Aorta (tissue), 5 donors: ENCODE data around the gene ECHS1. TPM values are rescaled to one million over a fixed set of nuclear protein-coding genes. Genes with fewer than 3 reads are reported as not detected.
A peak's percentile ranks its signal among the peaks of the same experiment; 100 is the strongest.
"Not testable (repeated sequence)": the region's sequence is repeated elsewhere in the genome, so short reads cannot be mapped to it uniquely, and the experiment has no call there.

Experiments
- ATAC-seq: fragments of 200-7000 bp; cut with Tn5 transposase; one replicate; pipeline ENCODE4 v1.9.1; 2022; ENCODE audit warnings: moderate library complexity; ENCODE audit not compliant: low FRiP score
- DNase-seq, 2 donors: peaks; one replicate each; pipeline ENCODE4 v3.0.0-alpha.2; 2020
- H3K27ac ChIP-seq, 2 donors: one replicate each; pipeline ENCODE4 v1.5.1; 2013; ENCODE audit warnings: low read length in 2 of 2, mild to moderate bottlenecking in 2 of 2, moderate library complexity in 2 of 2, control low read depth in 1 of 2, inconsistent platforms in 1 of 2, low read depth in 1 of 2
- H3K27me3 ChIP-seq, 2 donors: one replicate each; pipeline ENCODE4 v1.6.1; 2013; ENCODE audit warnings: control low read depth in 1 of 2, low read length in 1 of 2, mild to moderate bottlenecking in 1 of 2, moderate library complexity in 1 of 2; ENCODE audit not compliant: insufficient read depth in 2 of 2, control insufficient read depth in 1 of 2
- H3K36me3 ChIP-seq, 2 donors: one replicate each; pipeline ENCODE4 v1.6.1; 2013; ENCODE audit warnings: control low read depth in 1 of 2, low read length in 1 of 2, mild to moderate bottlenecking in 1 of 2; ENCODE audit not compliant: insufficient read depth in 2 of 2, control insufficient read depth in 1 of 2
- H3K4me1 ChIP-seq, 2 donors: one replicate each; pipeline ENCODE4 v1.6.1; 2013; ENCODE audit warnings: low read length in 2 of 2, control low read depth in 1 of 2, mild to moderate bottlenecking in 1 of 2, moderate library complexity in 1 of 2; ENCODE audit not compliant: insufficient read depth in 2 of 2, control insufficient read depth in 1 of 2
- H3K4me3 ChIP-seq, 2 donors: one replicate each; pipeline ENCODE4 v1.5.1; 2013; ENCODE audit warnings: low read length in 2 of 2, control low read depth in 1 of 2, mild to moderate bottlenecking in 1 of 2
- H3K9me3 ChIP-seq: one replicate; pipeline ENCODE4 v1.6.1; 2013; ENCODE audit warnings: mild to moderate bottlenecking, low read length; ENCODE audit not compliant: control insufficient read depth
- WGBS, 2 donors: extraction: QIAGEN DNeasy Blood & Tissue Kit; methylation state at CpG; one replicate each; pipeline ENCODE4 v1.1.7; 2013; 5-methylcytosine and 5-hydroxymethylcytosine counted together
- intact Hi-C, 2 donors: fragments of 100-400 bp; cut with DNase I; formaldehyde crosslinking; loops; one replicate each; pipeline versions ENCODE4 v1.14.2 to v1.15.0; 2022
- polyA plus RNA-seq, 2 donors: library from polyadenylated mRNA; stranded (reverse); fragments of 200-250 nt; gene quantifications; one replicate each; pipeline ENCODE4 v1.2.3, GENCODE V29; 2013
- total RNA-seq, 2 donors: library from RNA; stranded (reverse); fragmentation: NEBNext Ultra II Directional; extraction: Animal tissue kit (Norgen Biotek cat#: 25700); gene quantifications; one replicate each; pipeline ENCODE4 v1.2.1, GENCODE V29; 2021
- donor health status: healthy with polysubstance abuse.
- donor health status: Bipolar disorder and iron deficiency.
- donor health status: DM: no; HTN: no; CAD: no.
- donor health status: DM: no; HTN: no; CAD: no.
- donor health status: DM: yes; HTN: yes; CAD: no.

The ECHS1 gene
- total and polyA plus RNA-seq, 4 donors: 34.3 to 93.7 (median 52.5) TPM

DNA sequence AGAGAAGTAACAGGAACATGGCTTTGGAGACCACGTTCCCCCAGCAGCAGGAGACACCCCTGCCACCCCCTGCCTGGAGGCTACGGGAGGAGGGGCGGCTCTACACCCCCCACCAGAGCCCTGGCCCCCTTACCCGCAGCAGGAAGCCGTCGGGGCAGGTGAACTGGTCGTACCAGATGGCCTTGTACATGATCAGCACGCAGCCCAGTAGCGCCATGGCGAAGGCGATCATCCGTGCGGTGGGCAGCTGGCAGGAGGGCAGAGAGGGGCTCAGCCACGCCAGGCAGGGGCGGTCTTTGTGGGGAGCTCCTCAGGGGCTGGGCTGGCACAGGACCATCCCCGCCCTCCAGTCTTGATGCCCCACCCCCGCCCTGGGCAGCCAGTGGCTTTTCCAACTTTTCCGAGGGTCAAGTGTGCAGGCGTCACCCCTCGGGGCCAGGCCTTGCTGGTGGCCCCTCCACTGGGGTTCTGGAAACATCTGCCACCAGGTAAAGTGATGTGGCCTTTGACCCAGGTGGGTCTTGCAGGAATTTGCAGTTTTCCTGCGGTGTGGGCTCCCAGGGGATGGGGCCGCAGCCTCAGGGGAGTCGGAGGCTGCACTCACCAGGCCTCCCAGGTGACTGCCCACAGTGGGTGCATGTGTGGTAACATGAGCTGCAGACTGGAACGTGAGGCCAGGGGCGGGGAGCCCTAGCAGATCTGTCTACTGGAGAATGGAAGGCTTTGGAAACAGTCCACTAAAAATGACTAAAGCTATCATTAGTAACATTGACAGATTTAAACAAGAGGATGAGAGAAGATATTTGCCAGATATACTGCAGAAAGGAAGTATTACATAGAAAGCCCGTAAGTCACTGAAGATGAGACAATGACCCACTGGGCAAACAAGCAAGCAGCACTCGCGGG is 46.2 kb downstream of the ECHS1 start:
- no peak overlapping the region for H3K27ac ChIP-seq
- no peaks in the 10 kb centered on the region for H3K9me3 ChIP-seq
- intact Hi-C loops: loop anchor here in 1 of 2 donors (5.0 kb wide), 1 partner anchor 280 kb away; no protein-coding TSS in a partner anchor
- H3K4me3 ChIP-seq: no peak overlapping the region
- peaks cover 0 to 1% of the 10 kb centered on the region in 2 donors for H3K27me3 ChIP-seq
- WGBS, 2 donors: 31 to 32% methylated on average over 26 to 28 of the region's 28 CpGs
- no peak for ATAC-seq
- DNase-seq: peak in 1 of 2 donors; percentile 35
- no peaks in the 10 kb centered on the region for H3K4me1 ChIP-seq
- H3K36me3 ChIP-seq: no peaks in the 10 kb centered on the region

DNA sequence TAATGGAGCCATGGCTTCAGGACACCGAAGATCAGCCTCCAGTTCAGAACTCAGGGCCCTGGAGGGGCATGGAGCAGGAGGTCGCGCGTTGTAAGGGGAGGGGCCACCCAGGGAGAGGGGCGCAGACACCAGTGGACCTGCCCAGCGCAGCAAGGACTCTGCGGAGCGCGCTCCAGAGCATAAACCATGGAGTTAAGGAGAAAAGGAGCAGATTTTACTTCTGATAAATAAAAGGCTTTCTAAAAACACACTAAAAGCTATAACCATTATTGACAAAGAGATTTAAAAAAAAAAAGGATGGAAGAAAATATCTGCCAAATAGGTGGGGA is 47.0 kb downstream of the ECHS1 start:
- Histone ChIP-seq H3K9me3 (no peaks in the 10 kb centered on the region), H3K27ac (no peak overlapping the region), H3K27me3 (peaks cover 0 to 1% of the 10 kb centered on the region in 2 donors)

DNA sequence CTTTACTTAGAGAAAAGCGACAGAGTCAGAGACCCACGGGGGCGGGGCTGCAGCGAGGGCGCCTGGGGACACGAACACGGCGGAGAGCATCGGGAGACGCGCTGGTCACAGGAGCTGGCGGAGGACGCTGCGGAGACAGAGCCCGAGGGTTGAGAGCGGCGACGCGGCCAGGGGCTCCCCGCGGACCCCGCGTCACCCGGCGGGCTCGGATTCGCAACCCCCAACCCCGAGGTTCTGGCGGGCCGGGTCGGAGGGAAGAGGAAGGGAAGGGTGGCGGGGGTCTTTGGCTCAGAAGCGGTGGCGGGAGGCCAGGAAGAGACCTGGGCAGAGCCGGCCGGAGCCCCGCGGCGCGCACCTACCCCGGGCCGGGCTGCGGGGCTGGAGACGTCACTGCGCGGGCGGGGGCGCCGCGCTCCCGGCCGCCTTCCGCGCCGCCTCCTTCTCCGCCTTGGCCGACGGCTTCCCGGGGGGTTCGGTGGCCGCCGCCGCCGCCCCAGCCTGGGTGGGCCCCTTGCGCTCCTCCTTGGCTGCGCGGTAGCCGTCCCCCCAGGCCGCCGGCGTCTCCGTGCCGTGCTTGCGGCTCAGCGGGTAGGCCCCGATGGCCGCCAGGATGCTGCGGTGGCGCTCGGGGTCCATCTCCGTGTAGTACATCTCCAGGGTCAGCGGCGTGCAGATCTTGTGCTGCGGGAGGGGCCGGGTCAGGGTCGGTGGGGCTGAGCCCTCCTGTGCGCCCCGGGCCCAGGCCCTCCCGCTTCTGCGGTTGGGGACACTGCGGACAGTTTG is 47.5 kb downstream of the ECHS1 start:
- H3K27ac ChIP-seq: no peak overlapping the region
- peaks cover 0 to 1% of the 10 kb centered on the region in 2 donors for H3K27me3 ChIP-seq
- no peaks in the 10 kb centered on the region for H3K4me1 ChIP-seq
- peak overlapping the region; percentile 16 to 40 for H3K4me3 ChIP-seq
- DNase-seq (peak in 1 of 2 donors; percentile 47), ATAC-seq (no peak)
- no peaks in the 10 kb centered on the region for H3K9me3 ChIP-seq
- 1% methylated on average over 75 to 91 of the region's 91 CpGs for WGBS, 2 donors
- no peaks in the 10 kb centered on the region for H3K36me3 ChIP-seq
- intact Hi-C loops: loop anchor here in 1 of 2 donors (5.0 kb wide), 1 partner anchor 282 kb away; no protein-coding TSS in a partner anchor

More for the DNA sequence above, 47.0 kb downstream of the ECHS1 start:
- WGBS, 2 donors: 32 to 36% methylated on average over 9 of the region's 9 CpGs
- H3K36me3 ChIP-seq: no peaks in the 10 kb centered on the region
- H3K4me1 ChIP-seq: no peaks in the 10 kb centered on the region
- DNase-seq: no peak
- no peak for ATAC-seq
- peak overlapping the region in 1 of 2 donors; percentile 16 for H3K4me3 ChIP-seq
- intact Hi-C loops: loop anchor here in 1 of 2 donors (5.0 kb wide), 1 partner anchor 281 kb away; no protein-coding TSS in a partner anchor

DNA sequence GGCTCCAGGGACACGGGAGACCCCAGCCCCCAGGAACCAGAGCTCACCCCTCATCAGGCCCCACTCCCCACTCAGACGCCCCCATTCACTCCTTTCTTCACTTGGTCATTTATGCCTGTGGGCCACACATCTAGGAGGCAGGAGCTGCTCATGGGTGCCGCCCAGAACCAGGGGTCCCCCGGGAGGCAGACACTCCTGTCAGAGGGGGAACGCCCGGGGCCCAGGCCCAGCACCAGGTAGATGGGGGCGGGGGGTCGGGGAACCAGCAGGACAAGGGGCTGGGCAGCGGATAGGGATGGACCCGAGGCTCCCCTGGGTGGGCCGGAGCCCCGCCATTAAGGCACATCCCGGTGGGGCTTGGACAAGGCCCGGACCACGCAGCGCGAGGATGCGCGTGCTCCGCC is 48.3 kb downstream of the ECHS1 start:
- Histone ChIP-seq H3K36me3 (no peaks in the 10 kb centered on the region), H3K27ac (no peak overlapping the region), H3K4me3 (no peak overlapping the region), H3K27me3 (peaks cover 0 to 1% of the 10 kb centered on the region in 2 donors), H3K4me1 (no peaks in the 10 kb centered on the region), H3K9me3 (no peaks in the 10 kb centered on the region)
- WGBS, 2 donors: 16 to 19% methylated on average over 20 of the region's 20 CpGs
- intact Hi-C loops: loop anchor here in 1 of 2 donors (5.0 kb wide), 1 partner anchor 282 kb away; no protein-coding TSS in a partner anchor
- DNase-seq: peak in 1 of 2 donors; percentile 54
- no peak for ATAC-seq

DNA sequence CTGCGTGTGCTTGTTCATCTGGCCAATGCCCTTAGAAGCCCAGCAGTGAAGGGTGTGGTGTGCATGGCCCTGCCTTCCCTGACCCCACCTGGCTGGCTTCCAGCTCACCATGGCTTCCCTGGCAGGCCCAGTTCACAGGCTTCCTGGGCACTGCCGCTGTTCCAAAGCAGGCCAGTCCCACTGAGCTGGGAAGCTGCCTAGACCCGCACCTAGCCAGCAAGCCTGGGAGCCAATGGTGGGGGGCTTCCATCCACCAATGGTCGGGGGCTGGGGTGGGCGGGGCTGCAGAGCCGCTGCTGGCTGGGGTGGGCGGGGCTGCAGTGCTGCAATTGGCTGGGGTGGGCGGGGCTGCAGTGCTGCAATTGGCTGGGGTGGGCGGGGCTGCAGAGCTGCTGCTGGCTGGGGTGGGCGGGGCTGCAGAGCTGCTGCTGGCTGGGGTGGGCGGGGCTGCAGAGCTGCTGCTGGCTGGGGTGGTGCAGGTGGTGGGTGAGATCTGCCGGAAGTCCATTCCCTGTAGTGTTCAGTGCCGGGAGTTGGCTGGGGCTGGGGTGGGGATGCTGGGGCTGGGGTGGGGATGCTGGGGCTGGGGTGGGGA is 48.9 kb downstream of the ECHS1 start:
- H3K27ac ChIP-seq: no peak overlapping the region
- ATAC-seq: no peak
- intact Hi-C loops: no loop called here
- no peaks in the 10 kb centered on the region for H3K9me3 ChIP-seq
- WGBS, 2 donors: 12 to 14% methylated on average over 10 to 13 of the region's 13 CpGs
- no peak overlapping the region for H3K4me3 ChIP-seq
- DNase-seq: peak in 1 of 2 donors; percentile 51
- no peaks in the 10 kb centered on the region for H3K36me3 ChIP-seq
- H3K4me1 ChIP-seq: no peaks in the 10 kb centered on the region
- peaks cover 0 to 1% of the 10 kb centered on the region in 2 donors for H3K27me3 ChIP-seq

DNA sequence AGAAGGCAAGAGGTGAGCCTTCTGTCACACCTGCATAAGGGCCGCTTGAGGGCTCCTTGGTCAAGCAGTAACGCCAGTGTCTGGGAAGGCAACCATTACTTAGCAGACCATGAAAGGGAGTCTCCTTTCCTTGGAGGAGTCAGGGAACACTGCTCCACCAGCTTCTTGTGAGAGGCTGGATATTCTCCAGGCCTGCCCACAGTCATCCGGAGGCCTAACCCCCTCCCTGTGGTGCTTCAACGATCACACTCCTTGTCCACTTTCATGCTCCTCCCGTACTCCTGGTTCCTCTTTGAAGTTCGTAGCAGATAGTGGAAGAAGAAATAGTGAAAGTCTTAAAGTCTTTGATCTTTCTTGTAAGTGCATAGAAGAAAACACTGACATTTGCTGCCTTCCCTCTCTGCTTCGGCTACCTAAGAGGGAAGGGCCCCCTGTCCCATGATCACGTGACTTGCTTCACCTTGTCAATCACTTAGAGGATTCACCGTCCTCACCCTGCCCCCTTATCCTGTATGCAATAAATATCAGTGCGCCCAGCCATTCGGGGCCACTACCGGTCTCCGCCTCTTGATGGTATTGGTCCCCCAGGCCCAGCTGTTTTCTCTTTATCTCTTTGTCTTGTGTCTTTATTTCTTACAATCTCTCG is 51.0 kb downstream of the ECHS1 start:
- H3K9me3 ChIP-seq, H3K4me1 ChIP-seq, H3K27me3 ChIP-seq, H3K36me3 ChIP-seq, H3K27ac ChIP-seq, ATAC-seq, DNase-seq, H3K4me3 ChIP-seq, intact Hi-C loops: not testable (repeated sequence)
- WGBS, 2 donors: 80 to 81% methylated on average over 12 of the region's 14 CpGs

DNA sequence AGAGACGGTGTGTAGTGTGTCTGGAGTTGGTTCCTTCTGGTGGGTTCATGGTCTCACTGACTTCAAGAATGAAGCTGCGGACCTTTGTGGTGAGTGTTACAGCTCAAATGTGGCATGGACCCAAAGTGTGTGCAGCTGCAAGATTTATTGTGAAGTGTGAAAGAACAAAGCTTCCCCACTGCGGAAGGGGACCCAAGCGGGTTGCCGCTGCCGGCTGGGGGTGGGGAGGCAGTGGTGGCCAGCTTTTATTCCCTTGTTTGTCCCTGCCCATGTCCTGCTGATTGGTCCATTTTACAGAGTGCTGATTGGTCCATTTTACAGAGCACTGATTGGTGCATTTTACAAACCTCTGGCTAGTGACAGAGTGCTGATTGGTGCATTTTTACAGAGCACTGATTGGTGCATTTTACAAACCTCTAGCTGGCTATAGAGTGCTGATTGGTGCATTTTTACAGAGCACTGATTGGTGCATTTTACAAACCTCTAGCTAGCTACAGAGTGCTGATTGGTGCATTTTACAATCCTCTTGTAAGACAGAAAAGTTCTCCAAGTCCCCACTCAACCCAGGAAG is 52.2 kb downstream of the ECHS1 start:
- H3K4me3 ChIP-seq, intact Hi-C loops, H3K27me3 ChIP-seq, H3K4me1 ChIP-seq, H3K27ac ChIP-seq, H3K9me3 ChIP-seq, ATAC-seq, H3K36me3 ChIP-seq: not testable (repeated sequence)
- peak in 1 of 2 donors; percentile 24 for DNase-seq
- 88 to 92% methylated on average over 6 of the region's 6 CpGs for WGBS, 2 donors
